ENCODE data around the gene SLC25A10. TPM values are rescaled to one million over a fixed set of nuclear protein-coding genes. Genes with fewer than 3 reads are reported as not detected.

The SLC25A10 gene
- total and polyA plus RNA-seq, 2 of the 8 experiments (the other 6 are each of a cell fraction or from before 2014, with no cell fraction given): 22.2 to 43.0 TPM

DNA sequence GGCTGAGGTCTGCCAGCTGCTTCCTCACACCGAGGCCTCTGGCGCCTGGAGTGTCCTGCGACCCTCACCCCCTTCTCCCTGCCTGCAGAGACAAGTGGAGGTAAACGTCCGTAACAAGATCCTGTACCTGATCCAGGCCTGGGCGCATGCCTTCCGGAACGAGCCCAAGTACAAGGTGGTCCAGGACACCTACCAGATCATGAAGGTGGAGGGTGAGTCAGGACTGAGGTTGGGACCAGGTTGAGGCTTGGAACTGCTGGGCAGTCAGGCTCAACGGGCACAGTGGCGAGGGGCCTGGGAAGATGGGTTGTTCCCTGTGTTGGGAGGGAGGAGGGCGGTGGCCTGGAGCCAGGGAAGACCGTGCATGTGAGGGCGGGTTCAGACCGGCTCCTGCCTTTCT, 23.5 kb upstream of the SLC25A10 start (continued):
- TF ChIP-seq KDM5A (IDR thresholded peaks at IDR 0.05; ENCODE audit: low read length) (no peak), SIN3A (conservative IDR thresholded peaks at IDR 0.05 in 1 of 2, IDR thresholded peaks at IDR 0.05 in 1 of 2; ENCODE audit: low read depth in 1 of 2, low read length in 2 of 2) (no peak), YY1 (IDR thresholded peaks at IDR 0.05; ENCODE audit: low read depth, low read length) (no peak), RAD21 (IDR thresholded peaks at IDR 0.05 in 1 of 2, conservative IDR thresholded peaks at IDR 0.05 in 1 of 2; ENCODE audit: low read depth in 2 of 2, low read length in 2 of 2) (no peak), NANOG (IDR thresholded peaks at IDR 0.05; ENCODE audit: insufficient read depth, low read depth, low read length, poor library complexity, severe bottlenecking) (no peak), SIRT6 (IDR thresholded peaks at IDR 0.05; ENCODE audit: low read length) (no peak), GABPA (IDR thresholded peaks at IDR 0.05; ENCODE audit: borderline replicate concordance, insufficient read depth, low read length) (no peak)

Data from H1 (cell line).